Mammary epithelial cell (primary cell): ENCODE data around the gene CDK12.

Experiments
- CTCF ChIP-seq, 2 donors: IDR thresholded peaks in 1 of 2; conservative IDR thresholded peaks in 1 of 2; 2 replicates each; pipeline ENCODE4 v1.5.1; 2011 to 2012; ENCODE audit warnings: inconsistent platforms in 2 of 2, low read length in 2 of 2, mild to moderate bottlenecking in 2 of 2, control low read depth in 1 of 2, low read depth in 1 of 2; ENCODE audit not compliant: insufficient read depth in 1 of 2; ENCODE audit errors: extremely low read depth in 1 of 2
- EZH2 ChIP-seq: IDR thresholded peaks from 2 replicates; pipeline ENCODE4 v1.6.1; 2012; ENCODE audit warnings: low read length, inconsistent platforms, borderline replicate concordance

DNA sequence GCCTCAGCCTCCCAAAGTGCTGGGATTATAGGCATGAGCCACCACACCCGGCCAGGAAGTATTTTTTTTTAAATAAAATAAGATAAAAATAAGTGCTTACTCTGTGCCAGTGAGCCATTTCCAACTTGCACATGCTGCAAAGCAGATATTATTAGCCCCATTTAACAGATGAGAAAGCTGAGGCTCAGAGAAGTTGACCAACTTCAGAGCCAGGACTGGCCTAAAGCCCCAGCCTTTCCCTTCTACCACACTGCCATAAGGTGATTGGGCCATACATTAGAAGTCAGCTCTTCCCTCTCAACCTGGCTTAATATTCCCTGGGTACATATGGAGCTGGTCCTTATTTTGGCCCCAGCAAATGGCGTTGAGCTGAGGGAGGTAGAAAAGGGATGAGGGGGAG lies 121.4 kb downstream of the CDK12 start:
- TF ChIP-seq CTCF (conservative IDR thresholded peaks at IDR 0.05 in 1 of 2, IDR thresholded peaks at IDR 0.05 in 1 of 2; ENCODE audit: extremely low read depth in 1 of 2, insufficient read depth in 1 of 2, low read depth in 1 of 2, low read length in 2 of 2) (no peak), EZH2 (no peak)
